Measurements from ENCODE around the gene AP2M1. TPM values are rescaled to one million over a fixed set of nuclear protein-coding genes. Genes with fewer than 3 reads are reported as not detected.
A peak's percentile ranks its signal among the peaks of the same experiment; 100 is the strongest.

AP2M1 gene
- total and polyA plus RNA-seq, 2 of the 13 experiments (the other 11 are each of a cell fraction or from before 2014, with no cell fraction given) = 126 to 146 TPM

DNA sequence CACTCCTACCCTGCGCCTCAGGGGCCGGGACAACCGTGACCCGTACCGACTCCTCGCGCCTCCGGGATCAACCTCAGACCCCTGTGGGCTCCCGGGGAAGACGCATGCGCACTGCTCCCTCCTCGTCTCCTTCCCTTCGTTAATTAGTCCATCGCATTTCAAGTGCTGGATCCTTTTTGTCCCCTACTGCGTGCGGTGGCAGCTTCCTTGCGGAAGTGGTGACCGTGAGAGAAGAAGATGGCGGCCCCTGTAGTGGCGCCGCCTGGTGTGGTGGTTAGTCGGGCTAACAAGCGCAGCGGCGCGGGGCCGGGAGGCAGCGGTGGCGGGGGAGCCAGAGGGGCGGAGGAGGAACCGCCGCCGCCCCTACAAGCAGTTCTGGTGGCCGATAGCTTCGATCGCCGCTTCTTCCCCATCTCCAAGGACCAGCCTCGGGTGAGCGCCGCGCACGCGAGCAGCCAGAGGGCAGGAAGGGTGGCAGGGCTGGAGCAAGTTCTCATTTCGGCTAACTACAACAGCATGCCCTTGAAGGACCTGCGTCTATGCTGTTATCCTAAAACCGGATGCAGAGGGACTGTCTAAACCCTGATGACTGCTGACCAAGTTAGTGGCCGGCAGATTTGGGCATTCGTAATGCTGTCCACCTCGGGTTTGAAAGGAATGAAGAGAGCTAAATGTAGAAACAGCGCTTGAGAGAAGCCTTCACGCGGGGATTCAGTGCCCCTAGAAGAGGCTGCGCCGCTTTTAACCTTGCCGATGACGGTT lies 39.3 kb upstream of the AP2M1 start, which contains the start of gene EIF2B5 (continued):
- 0 out of 2 replicates have a peak, but pooled peaks have one; percentile 54 for TF ChIP-seq ZNF589 (CRISPR knock-in tag; conservative IDR thresholded peaks at IDR 0.05)
- no peak for TF ChIP-seq TCF7L2 (IDR thresholded peaks at IDR 0.05; ENCODE audit: low read depth, low read length)
- TF ChIP-seq HNRNPL (IDR thresholded peaks at IDR 0.05; ENCODE audit: low read depth, low read length) = peak; percentile 57; the same call in 1 of the 2 replicates
- TF ChIP-seq, protein P1, sequence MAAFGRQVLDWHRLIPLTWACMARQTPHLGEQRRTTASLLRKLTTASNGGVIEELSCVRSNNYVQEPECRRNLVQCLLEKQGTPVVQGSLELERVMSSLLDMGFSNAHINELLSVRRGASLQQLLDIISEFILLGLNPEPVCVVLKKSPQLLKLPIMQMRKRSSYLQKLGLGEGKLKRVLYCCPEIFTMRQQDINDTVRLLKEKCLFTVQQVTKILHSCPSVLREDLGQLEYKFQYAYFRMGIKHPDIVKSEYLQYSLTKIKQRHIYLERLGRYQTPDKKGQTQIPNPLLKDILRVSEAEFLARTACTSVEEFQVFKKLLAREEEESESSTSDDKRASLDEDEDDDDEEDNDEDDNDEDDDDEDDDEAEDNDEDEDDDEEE (CRISPR knock-in tag; IDR thresholded peaks at IDR 0.05) = peak; percentile 64; the same call in 1 of the 2 replicates
- TF ChIP-seq NFKBIZ (CRISPR knock-in tag; IDR thresholded peaks at IDR 0.05) = no peak
- no peak; the same call in none of the 2 replicates for TF ChIP-seq ZNF878 (CRISPR knock-in tag; IDR thresholded peaks at IDR 0.05)
- no peak for TF ChIP-seq MAZ (IDR thresholded peaks at IDR 0.05; ENCODE audit: borderline replicate concordance, low read depth, low read length)
- TF ChIP-seq MAZ (CRISPR knock-in tag; IDR thresholded peaks at IDR 0.05; ENCODE audit: low read depth) = peak; percentile 85
- no peak for TF ChIP-seq SIX1 (CRISPR knock-in tag; IDR thresholded peaks at IDR 0.05; ENCODE audit: borderline replicate concordance)
- TF ChIP-seq, protein P2, sequence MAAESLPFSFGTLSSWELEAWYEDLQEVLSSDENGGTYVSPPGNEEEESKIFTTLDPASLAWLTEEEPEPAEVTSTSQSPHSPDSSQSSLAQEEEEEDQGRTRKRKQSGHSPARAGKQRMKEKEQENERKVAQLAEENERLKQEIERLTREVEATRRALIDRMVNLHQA (CRISPR knock-in tag; IDR thresholded peaks at IDR 0.05) = no peak
- TF ChIP-seq IRX3 (CRISPR knock-in tag; IDR thresholded peaks at IDR 0.05; ENCODE audit: borderline replicate concordance, low read depth) = no peak
- TF ChIP-seq SPEN (CRISPR knock-in tag; IDR thresholded peaks at IDR 0.05; ENCODE audit: low read depth) = peak; percentile 90
- TF ChIP-seq, protein P3, sequence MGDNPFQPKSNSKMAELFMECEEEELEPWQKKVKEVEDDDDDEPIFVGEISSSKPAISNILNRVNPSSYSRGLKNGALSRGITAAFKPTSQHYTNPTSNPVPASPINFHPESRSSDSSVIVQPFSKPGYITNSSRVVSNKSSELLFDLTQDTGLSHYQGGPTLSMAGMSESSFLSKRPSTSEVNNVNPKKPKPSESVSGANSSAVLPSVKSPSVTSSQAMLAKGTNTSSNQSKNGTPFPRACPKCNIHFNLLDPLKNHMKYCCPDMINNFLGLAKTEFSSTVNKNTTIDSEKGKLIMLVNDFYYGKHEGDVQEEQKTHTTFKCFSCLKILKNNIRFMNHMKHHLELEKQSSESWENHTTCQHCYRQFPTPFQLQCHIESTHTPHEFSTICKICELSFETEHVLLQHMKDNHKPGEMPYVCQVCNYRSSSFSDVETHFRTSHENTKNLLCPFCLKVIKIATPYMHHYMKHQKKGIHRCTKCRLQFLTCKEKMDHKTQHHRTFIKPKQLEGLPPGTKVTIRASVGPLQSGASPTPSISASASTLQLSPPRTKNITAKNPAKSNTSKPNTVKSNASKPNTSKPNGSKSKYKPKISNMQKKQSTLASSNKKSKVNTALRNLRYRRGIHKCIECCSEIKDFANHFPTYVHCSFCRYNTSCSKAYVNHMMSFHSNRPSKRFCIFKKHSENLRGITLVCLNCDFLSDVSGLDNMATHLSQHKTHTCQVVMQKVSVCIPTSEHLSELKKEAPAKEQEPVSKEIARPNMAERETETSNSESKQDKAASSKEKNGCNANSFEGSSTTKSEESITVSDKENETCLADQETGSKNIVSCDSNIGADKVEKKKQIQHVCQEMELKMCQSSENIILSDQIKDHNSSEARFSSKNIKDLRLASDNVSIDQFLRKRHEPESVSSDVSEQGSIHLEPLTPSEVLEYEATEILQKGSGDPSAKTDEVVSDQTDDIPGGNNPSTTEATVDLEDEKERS (CRISPR knock-in tag; IDR thresholded peaks at IDR 0.05) = peak; percentile 61; the same call in 1 of the 2 replicates
- TF ChIP-seq ZNF274 (CRISPR knock-in tag; IDR thresholded peaks at IDR 0.05) = peak; percentile 22; the same call in 1 of the 2 replicates
- TF ChIP-seq, protein P4, sequence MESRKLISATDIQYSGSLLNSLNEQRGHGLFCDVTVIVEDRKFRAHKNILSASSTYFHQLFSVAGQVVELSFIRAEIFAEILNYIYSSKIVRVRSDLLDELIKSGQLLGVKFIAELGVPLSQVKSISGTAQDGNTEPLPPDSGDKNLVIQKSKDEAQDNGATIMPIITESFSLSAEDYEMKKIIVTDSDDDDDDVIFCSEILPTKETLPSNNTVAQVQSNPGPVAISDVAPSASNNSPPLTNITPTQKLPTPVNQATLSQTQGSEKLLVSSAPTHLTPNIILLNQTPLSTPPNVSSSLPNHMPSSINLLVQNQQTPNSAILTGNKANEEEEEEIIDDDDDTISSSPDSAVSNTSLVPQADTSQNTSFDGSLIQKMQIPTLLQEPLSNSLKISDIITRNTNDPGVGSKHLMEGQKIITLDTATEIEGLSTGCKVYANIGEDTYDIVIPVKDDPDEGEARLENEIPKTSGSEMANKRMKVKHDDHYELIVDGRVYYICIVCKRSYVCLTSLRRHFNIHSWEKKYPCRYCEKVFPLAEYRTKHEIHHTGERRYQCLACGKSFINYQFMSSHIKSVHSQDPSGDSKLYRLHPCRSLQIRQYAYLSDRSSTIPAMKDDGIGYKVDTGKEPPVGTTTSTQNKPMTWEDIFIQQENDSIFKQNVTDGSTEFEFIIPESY (CRISPR knock-in tag; IDR thresholded peaks at IDR 0.05) = peak; percentile 61; the same call in 1 of the 2 replicates
- TF ChIP-seq AGO1 (IDR thresholded peaks at IDR 0.05; ENCODE audit: low read depth, low read length, poor library complexity, severe bottlenecking) = no peak
- TF ChIP-seq FOXA3 (CRISPR knock-in tag; IDR thresholded peaks at IDR 0.05) = peak; percentile 63
- TF ChIP-seq ZKSCAN8 (CRISPR knock-in tag; IDR thresholded peaks at IDR 0.05; ENCODE audit: borderline replicate concordance) = peak; percentile 78; the same call in 1 of the 2 replicates
- no peak; the same call in 1 of the 2 replicates for TF ChIP-seq HNF4G (IDR thresholded peaks at IDR 0.05; ENCODE audit: borderline replicate concordance, low read depth, low read length)
- no peak; the same call in 1 of the 2 replicates for TF ChIP-seq HNF4G (CRISPR knock-in tag; IDR thresholded peaks at IDR 0.05; ENCODE audit: borderline replicate concordance, low read depth)
- TF ChIP-seq MXI1 (IDR thresholded peaks at IDR 0.05; ENCODE audit: borderline replicate concordance, low read depth, low read length) = peak; percentile 89; the same call in 1 of the 3 replicates
- TF ChIP-seq ZNF383 (CRISPR knock-in tag; IDR thresholded peaks at IDR 0.05; ENCODE audit: borderline replicate concordance) = no peak
- peak; percentile 50 for TF ChIP-seq BHLHE40 (IDR thresholded peaks at IDR 0.05; ENCODE audit: low read length)
